Measurements from ENCODE around the gene NPAS2.

Gene NPAS2

GRCh38 chr2:100822587-100823248 lies 2.8 kb downstream of the NPAS2 start:
- no peak for DNase-seq

GRCh38 chr2:100823665-100824438 lies 3.9 kb downstream of the NPAS2 start:
- no peak for DNase-seq

- no peak for DNase-seq
Observed at GRCh38 chr2:100824842-100825241, 4.9 kb downstream of the NPAS2 start.

- no peak for DNase-seq
Observed at GRCh38 chr2:100826494-100826893, 6.6 kb downstream of the NPAS2 start.

GRCh38 chr2:100831158-100831750 lies 11.3 kb downstream of the NPAS2 start:
- DNase-seq: no peak

- DNase-seq: no peak
Observed at GRCh38 chr2:100831831-100832230, 11.9 kb downstream of the NPAS2 start.

- DNase-seq: no peak
Observed at GRCh38 chr2:100832885-100833284, 12.9 kb downstream of the NPAS2 start.

GRCh38 chr2:100833331-100833730 lies 13.4 kb downstream of the NPAS2 start:
- DNase-seq: no peak

- no peak for DNase-seq
Observed at GRCh38 chr2:100834221-100834620, 14.3 kb downstream of the NPAS2 start.

GRCh38 chr2:100835006-100835659 lies 15.2 kb downstream of the NPAS2 start:
- DNase-seq: no peak

GRCh38 chr2:100840519-100840918 lies 20.6 kb downstream of the NPAS2 start:
- DNase-seq: no peak

- no peak for DNase-seq
Observed at GRCh38 chr2:100842241-100842922, 22.4 kb downstream of the NPAS2 start.

GRCh38 chr2:100844514-100844913 lies 24.6 kb downstream of the NPAS2 start:
- no peak for DNase-seq

- no peak for DNase-seq
Observed at GRCh38 chr2:100845141-100845991, 25.4 kb downstream of the NPAS2 start.

- no peak for DNase-seq
Observed at GRCh38 chr2:100846716-100847115, 26.8 kb downstream of the NPAS2 start.

- DNase-seq: no peak
Observed at GRCh38 chr2:100852447-100852846, 32.5 kb downstream of the NPAS2 start.

GRCh38 chr2:100852999-100853908 lies 33.3 kb downstream of the NPAS2 start:
- no peak for DNase-seq

GRCh38 chr2:100853909-100854810 lies 34.2 kb downstream of the NPAS2 start:
- DNase-seq: no peak

- DNase-seq: no peak
Observed at GRCh38 chr2:100855084-100855483, 35.1 kb downstream of the NPAS2 start.

- DNase-seq: no peak
Observed at GRCh38 chr2:100855606-100856005, 35.7 kb downstream of the NPAS2 start.

All from activated CD4-positive, alpha-beta T cell treated with anti-CD3 and anti-CD28 coated beads, Interleukin-2, Interleukin-6, amounts not matched to agents 100 ng/mL and 50 ng/mL, durations not matched to agents 16 hours and 8 hours (primary cell).